BLaER1 (cell line): Measurements from ENCODE around the gene RNPS1.

ENCODE experiments used
- H3K27ac ChIP-seq: shearing (Covaris generic); formaldehyde crosslinking; 2 replicates; pipeline ENCODE4 v1.8.1; 2022
- H3K27me3 ChIP-seq: shearing (Covaris generic); formaldehyde crosslinking; 2 replicates; pipeline ENCODE4 v1.8.1; 2022
- H3K36me3 ChIP-seq: shearing (Covaris generic); formaldehyde crosslinking; 2 replicates; pipeline ENCODE4 v1.8.1; 2022
- H3K4me1 ChIP-seq: shearing (Covaris generic); formaldehyde crosslinking; 2 replicates; pipeline ENCODE4 v1.8.1; 2022
- H3K4me2 ChIP-seq: shearing (Covaris generic); formaldehyde crosslinking; 2 replicates; pipeline ENCODE4 v1.8.1; 2022
- H3K4me3 ChIP-seq: shearing (Covaris generic); formaldehyde crosslinking; 2 replicates; pipeline ENCODE4 v1.8.1; 2022
- H3K9ac ChIP-seq: shearing (Covaris generic); formaldehyde crosslinking; 2 replicates; pipeline ENCODE4 v1.8.1; 2022
- H3K9me3 ChIP-seq: shearing (Covaris generic); formaldehyde crosslinking; 2 replicates; pipeline ENCODE4 v1.8.1; 2022
- H4K20me1 ChIP-seq: shearing (Covaris generic); formaldehyde crosslinking; 2 replicates; pipeline ENCODE4 v1.8.1; 2022
- Cebpa-rat ChIP-seq: shearing (Covaris generic); IDR thresholded peaks from 2 replicates; pipeline ENCODE4 v1.8.1; 2022

RNPS1 gene

GRCh38 chr16:2237102-2237482 is 30.8 kb downstream of the RNPS1 start:
- Histone ChIP-seq H4K20me1 (peaks cover 77% of the 10 kb centered on the region), H3K9ac (no peak overlapping the region), H3K4me2 (no peak overlapping the region), H3K27me3 (peaks cover 23% of the 10 kb centered on the region), H3K4me1 (peaks cover 14% of the 10 kb centered on the region), H3K27ac (no peak overlapping the region), H3K4me3 (no peak overlapping the region), H3K36me3 (peaks cover 87% of the 10 kb centered on the region), H3K9me3 (no peaks in the 10 kb centered on the region)
- TF ChIP-seq Cebpa-rat = no peak

DNA sequence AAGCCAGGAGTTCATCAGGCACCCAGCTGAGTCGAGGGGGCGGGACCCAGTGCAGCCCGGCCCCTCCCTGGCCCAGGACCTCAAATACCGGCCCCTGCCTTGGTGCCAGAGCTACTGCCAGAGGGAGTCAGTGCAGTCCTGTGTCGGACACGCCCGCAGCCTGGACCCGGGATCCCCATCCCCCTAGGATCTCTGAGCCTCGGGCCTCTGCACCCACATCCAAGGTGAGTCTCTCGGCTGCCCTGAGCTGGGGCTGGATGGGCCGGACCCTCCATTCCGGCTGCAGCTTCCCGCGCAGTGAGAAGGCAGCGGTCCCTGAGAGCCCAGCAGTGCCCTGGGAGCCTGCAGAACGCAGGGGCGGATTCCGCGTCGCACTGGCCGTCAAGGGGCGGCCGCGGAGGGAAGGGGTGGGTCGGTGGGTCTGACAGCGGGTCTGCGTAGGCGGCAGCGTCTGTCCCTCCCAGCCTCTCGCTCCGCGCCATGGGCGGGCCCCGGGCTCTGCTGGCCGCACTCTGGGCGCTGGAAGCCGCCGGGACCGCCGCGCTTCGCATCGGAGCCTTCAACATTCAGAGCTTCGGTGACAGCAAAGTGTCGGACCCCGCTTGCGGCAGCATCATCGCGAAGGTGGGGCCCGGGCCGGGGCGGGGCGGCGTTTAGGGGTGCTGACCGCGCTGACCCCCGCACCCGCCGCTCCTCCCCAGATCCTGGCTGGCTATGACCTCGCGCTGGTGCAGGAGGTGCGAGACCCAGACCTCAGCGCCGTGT is 31.4 kb downstream of the RNPS1 start, which contains the start of gene DNASE1L2:
Gene DNASE1L2 (plus strand): TSS at position 108 of the 765 bp plus-strand sequence. CDS start 373 bp downstream, at position 481.
- H3K27me3 ChIP-seq = peaks cover 23% of the 10 kb centered on the region
- H3K4me2 ChIP-seq = no peak within 1 kb of the TSS
- H3K4me3 ChIP-seq = no peak within 1 kb of the TSS
- peaks cover 87% of the 10 kb centered on the region for H3K36me3 ChIP-seq
- no peaks in the 10 kb centered on the region for H3K9me3 ChIP-seq
- peaks cover 82% of the 10 kb centered on the region for H4K20me1 ChIP-seq
- H3K4me1 ChIP-seq = peaks cover 14% of the 10 kb centered on the region
- no peak within 1 kb of the TSS for H3K27ac ChIP-seq
- no peak within 1 kb of the TSS for H3K9ac ChIP-seq
- no peak for TF ChIP-seq Cebpa-rat

DNA sequence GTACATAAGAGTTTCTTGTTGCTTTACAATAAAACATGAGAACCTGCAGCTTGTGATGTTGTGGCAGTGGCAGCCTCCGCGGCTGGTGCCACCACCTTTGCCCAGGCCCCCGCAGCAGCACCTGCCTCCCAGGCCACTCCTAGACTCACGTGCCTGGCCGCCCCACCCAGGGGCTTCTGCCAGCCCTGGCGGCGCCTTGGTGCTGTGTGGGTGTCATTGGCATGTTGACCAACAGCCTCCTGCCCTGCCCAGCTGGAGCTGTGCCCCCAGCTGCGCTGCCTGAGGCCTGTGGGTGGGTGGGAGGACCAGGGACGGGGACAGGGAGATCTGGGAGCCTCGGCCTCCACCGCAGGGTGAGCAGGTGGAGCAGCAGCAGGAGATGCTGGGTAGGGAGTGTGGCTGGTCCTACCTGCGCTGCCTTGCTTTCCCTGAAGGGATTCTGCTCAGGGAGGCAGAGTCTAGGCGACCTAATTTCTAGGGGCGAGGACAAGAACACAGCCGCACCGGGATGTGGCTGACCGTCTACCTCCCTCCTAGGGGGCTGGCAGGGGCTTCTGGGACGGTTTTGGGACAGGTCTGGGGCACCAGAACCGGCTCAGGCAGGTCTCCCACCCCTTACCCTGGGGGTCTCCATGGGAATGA is 32.1 kb downstream of the RNPS1 start:
- H3K36me3 ChIP-seq = peaks cover 89% of the 10 kb centered on the region
- no peak overlapping the region for H3K4me3 ChIP-seq
- no peak overlapping the region for H3K4me2 ChIP-seq
- TF ChIP-seq Cebpa-rat = no peak
- no peak overlapping the region for H3K9ac ChIP-seq
- H4K20me1 ChIP-seq = peaks cover 90% of the 10 kb centered on the region
- H3K27ac ChIP-seq = no peak overlapping the region
- H3K4me1 ChIP-seq = peaks cover 14% of the 10 kb centered on the region
- H3K9me3 ChIP-seq = no peaks in the 10 kb centered on the region
- H3K27me3 ChIP-seq = peaks cover 23% of the 10 kb centered on the region

DNA sequence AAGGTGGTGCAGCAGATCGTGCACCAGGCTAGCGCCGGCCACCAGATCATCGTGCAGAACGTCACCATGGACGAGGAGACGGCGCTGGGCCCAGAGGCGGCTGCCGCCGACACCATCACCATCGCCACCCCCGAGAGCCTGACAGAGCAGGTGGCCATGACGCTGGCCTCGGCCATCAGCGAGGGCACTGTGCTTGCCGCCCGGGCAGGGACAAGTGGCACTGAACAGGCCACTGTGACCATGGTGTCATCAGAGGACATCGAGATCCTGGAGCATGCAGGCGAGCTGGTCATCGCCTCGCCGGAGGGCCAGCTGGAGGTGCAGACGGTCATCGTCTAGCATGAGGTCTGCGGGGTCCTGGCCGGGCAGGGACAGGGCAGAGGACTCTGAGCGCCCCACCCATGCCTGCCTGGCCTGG is 32.7 kb downstream of the RNPS1 start:
- Histone ChIP-seq H3K27me3 (peaks cover 23% of the 10 kb centered on the region), H3K27ac (no peak overlapping the region), H3K4me2 (no peak overlapping the region; the same call in 1 of the 2 replicates), H3K4me1 (peaks cover 14% of the 10 kb centered on the region), H3K9ac (no peak overlapping the region), H3K9me3 (no peaks in the 10 kb centered on the region), H3K4me3 (no peak overlapping the region), H3K36me3 (peaks cover 91% of the 10 kb centered on the region), H4K20me1 (peaks cover 94% of the 10 kb centered on the region)
- TF ChIP-seq Cebpa-rat = no peak

- peaks cover 94% of the 10 kb centered on the region for H4K20me1 ChIP-seq
- peaks cover 23% of the 10 kb centered on the region for H3K27me3 ChIP-seq
- H3K4me1 ChIP-seq = peaks cover 14% of the 10 kb centered on the region
- no peak overlapping the region for H3K9ac ChIP-seq
- H3K36me3 ChIP-seq = peaks cover 94% of the 10 kb centered on the region
- H3K27ac ChIP-seq = no peak overlapping the region
- TF ChIP-seq Cebpa-rat = no peak
- H3K9me3 ChIP-seq = no peaks in the 10 kb centered on the region
- no peak overlapping the region for H3K4me3 ChIP-seq
- H3K4me2 ChIP-seq = peak overlapping the region; percentile 7; the same call in 1 of the 2 replicates
Observed at GRCh38 chr16:2234813-2235170, 33.1 kb downstream of the RNPS1 start.

GRCh38 chr16:2233872-2234812 is 33.8 kb downstream of the RNPS1 start:
- Histone ChIP-seq H3K36me3 (peaks cover 94% of the 10 kb centered on the region), H3K4me2 (peak overlapping the region; percentile 65), H3K27ac (0 out of 2 replicates have a peak overlapping the region, but pooled peaks have one; percentile 26), H3K4me3 (no peak overlapping the region; the same call in 1 of the 2 replicates), H3K9me3 (no peaks in the 10 kb centered on the region), H3K9ac (no peak overlapping the region), H3K4me1 (peaks cover 14% of the 10 kb centered on the region), H4K20me1 (peaks cover 94% of the 10 kb centered on the region), H3K27me3 (peaks cover 23% of the 10 kb centered on the region)
- TF ChIP-seq Cebpa-rat = no peak

GRCh38 chr16:2233046-2233775 is 34.7 kb downstream of the RNPS1 start:
- peaks cover 14% of the 10 kb centered on the region for H3K4me1 ChIP-seq
- H3K4me3 ChIP-seq = no peak overlapping the region
- 0 out of 2 replicates have a peak overlapping the region, but pooled peaks have one; percentile 26 for H3K27ac ChIP-seq
- H3K4me2 ChIP-seq = peak overlapping the region; percentile 65; the same call in 1 of the 2 replicates
- H3K36me3 ChIP-seq = peaks cover 94% of the 10 kb centered on the region
- H3K27me3 ChIP-seq = peaks cover 21% of the 10 kb centered on the region
- H4K20me1 ChIP-seq = peaks cover 94% of the 10 kb centered on the region
- H3K9ac ChIP-seq = no peak overlapping the region
- H3K9me3 ChIP-seq = no peaks in the 10 kb centered on the region
- no peak for TF ChIP-seq Cebpa-rat

DNA sequence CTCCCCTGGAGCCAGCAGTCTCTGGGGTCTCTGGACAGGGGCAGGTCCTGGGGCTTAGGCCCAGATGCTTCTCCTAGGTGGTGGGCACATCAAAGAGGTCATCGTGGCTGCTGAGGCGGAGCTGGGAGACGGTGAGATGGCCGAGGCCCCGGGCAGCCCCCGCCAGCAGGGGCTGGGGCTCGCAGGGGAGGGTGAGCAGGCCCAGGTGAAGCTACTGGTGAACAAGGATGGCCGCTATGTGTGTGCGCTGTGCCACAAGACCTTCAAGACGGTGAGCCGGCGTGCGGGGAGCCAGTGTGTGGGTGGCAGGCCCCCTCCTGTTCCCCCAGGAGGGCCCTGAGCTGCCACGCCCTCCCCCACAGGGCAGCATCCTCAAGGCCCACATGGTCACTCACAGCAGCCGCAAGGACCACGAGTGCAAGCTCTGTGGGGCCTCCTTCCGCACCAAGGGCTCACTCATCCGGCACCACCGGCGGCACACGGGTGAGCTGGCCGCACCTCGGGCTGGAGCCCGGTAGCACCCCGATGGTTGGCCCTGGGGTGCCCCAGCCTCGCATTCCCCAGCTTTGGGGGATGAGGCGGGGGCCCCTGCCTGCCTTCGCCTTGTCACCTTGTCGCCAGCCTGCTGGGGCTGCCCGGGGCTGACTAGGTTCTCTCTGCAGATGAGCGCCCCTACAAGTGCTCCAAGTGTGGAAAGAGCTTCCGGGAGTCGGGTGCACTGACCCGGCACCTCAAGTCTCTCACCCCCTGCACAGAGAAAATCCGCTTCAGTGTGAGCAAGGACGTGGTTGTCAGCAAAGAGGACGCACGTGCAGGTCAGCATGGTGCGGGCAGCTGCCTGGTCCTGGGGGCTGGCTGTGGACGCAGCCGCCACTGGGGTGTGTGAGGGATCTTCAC is 35.6 kb downstream of the RNPS1 start:
- peaks cover 94% of the 10 kb centered on the region for H4K20me1 ChIP-seq
- no peak overlapping the region for H3K27ac ChIP-seq
- H3K36me3 ChIP-seq = peaks cover 93% of the 10 kb centered on the region
- no peaks in the 10 kb centered on the region for H3K9me3 ChIP-seq
- H3K9ac ChIP-seq = no peak overlapping the region
- no peak overlapping the region for H3K4me2 ChIP-seq
- TF ChIP-seq Cebpa-rat = no peak
- peaks cover 13% of the 10 kb centered on the region for H3K27me3 ChIP-seq
- no peak overlapping the region for H3K4me3 ChIP-seq
- H3K4me1 ChIP-seq = peaks cover 14% of the 10 kb centered on the region
